Camera-type eye (tissue), 1 donor: ENCODE results near the gene LPIN3. TPM values are rescaled to one million over a fixed set of nuclear protein-coding genes. Genes with fewer than 3 reads are reported as not detected.

ENCODE experiments used
- total RNA-seq: library from RNA; depleted of rRNA; stranded (reverse); fragments of >200 nt; gene quantifications from one replicate; pipeline ENCODE4 v1.2.3, GENCODE V29; 2014

The LPIN3 gene
- total RNA-seq, result 5.7 TPM

GRCh38 chr20:41340327-41341055, at the start of gene LPIN3:
LPIN3 (plus strand) TSS chr20:41340821; CDS start chr20:41345804, 4,983 bp downstream.

GRCh38 chr20:41317546-41318270, 22.9 kb upstream of the LPIN3 start, which contains the start of gene ZHX3:
ZHX3 (minus strand) TSS chr20:41317731; CDS start chr20:41204916, 112,815 bp downstream.

GRCh38 chr20:41366546-41367392, 26.1 kb downstream of the LPIN3 start, which contains the start of gene EMILIN3:
EMILIN3 (minus strand) TSS chr20:41366818; CDS start chr20:41366634, 184 bp downstream.

Other genes with a start within 250 kb of the LPIN3 start
- 181 TPM for gene PLCG1, start 203.3 kb upstream of the LPIN3 start, total RNA-seq
- 29.1 TPM for gene ZHX3, start 23.1 kb upstream of the LPIN3 start, total RNA-seq
- gene EMILIN3, start 26.0 kb downstream of the LPIN3 start, total RNA-seq, result 27.2 TPM